WTC11 (cell line): ENCODE measurements around the gene PPP3R1. TPM values are rescaled to one million over a fixed set of nuclear protein-coding genes. Genes with fewer than 3 reads are reported as not detected.

Experiments
- ATAC-seq: fragments of 200-7000 bp; cut with Tn5 transposase; 2 replicates; pipeline ENCODE4 v1.10.0; 2021; ENCODE audit warnings: mild to moderate bottlenecking, moderate library complexity
- CTCF ChIA-PET: fragments of 300-600 bp; sonication (Branson Sonifier 250); formaldehyde crosslinking; loops from one replicate; lab custom pipeline; 2021; ENCODE audit warnings: antibody characterized with exemption; lab: Charles Lee
- POLR2A ChIA-PET: fragments of 350-600 bp; sonication (Branson Sonifier 250); formaldehyde crosslinking; loops from one replicate; lab custom pipeline; 2021; ENCODE audit warnings: antibody characterized with exemption; lab: Charles Lee
- DNase-seq: peaks from one replicate; pipeline ENCODE4 v3.0.0; 2021; ENCODE audit warnings: low spot score
- H3K27ac Mint-ChIP-seq: 2 replicates; pipeline ENCODE4 v1.8.0; 2021; ENCODE audit warnings: mixed read lengths
- H3K27me3 Mint-ChIP-seq: 2 replicates; pipeline ENCODE4 v1.8.0; 2021; ENCODE audit warnings: low read depth, mild to moderate bottlenecking, moderate library complexity, mixed read lengths
- H3K36me3 Mint-ChIP-seq: 2 replicates; pipeline ENCODE4 v1.8.0; 2021; ENCODE audit warnings: mixed read lengths
- H3K4me1 Mint-ChIP-seq: 2 replicates; pipeline ENCODE4 v1.8.0; 2022; ENCODE audit warnings: mixed read lengths
- H3K4me3 Mint-ChIP-seq: 2 replicates; pipeline ENCODE4 v1.8.0; 2021; ENCODE audit warnings: mild to moderate bottlenecking, moderate library complexity, mixed read lengths
- H3K9me3 Mint-ChIP-seq: 2 replicates; pipeline ENCODE4 v1.8.0; 2021; ENCODE audit warnings: mixed read lengths
- FOXJ3 ChIP-seq: sonication (generic); formaldehyde crosslinking; IDR thresholded peaks from 2 replicates; pipeline ENCODE4 v1.9.0; 2021; ENCODE audit warnings: missing genetic modification reagents, mild to moderate bottlenecking, borderline replicate concordance
- FOXP1 ChIP-seq: sonication (generic); formaldehyde crosslinking; IDR thresholded peaks from 2 replicates; pipeline ENCODE4 v1.8.0; 2022; ENCODE audit warnings: missing genetic modification reagents, mild to moderate bottlenecking, moderate library complexity, borderline replicate concordance
- IRF2 ChIP-seq: sonication (generic); formaldehyde crosslinking; IDR thresholded peaks from 2 replicates; pipeline ENCODE4 v1.8.0; 2022; ENCODE audit warnings: low read depth, missing genetic modification reagents, borderline replicate concordance
- KAT7 ChIP-seq: sonication (generic); formaldehyde crosslinking; IDR thresholded peaks from 2 replicates; pipeline ENCODE4 v1.8.1; 2023; ENCODE audit warnings: missing genetic modification reagents, mild to moderate bottlenecking, borderline replicate concordance
- MXD4 ChIP-seq: fragments of 250-450 bp; sonication (Bioruptor Pico); IDR thresholded peaks from 2 replicates; pipeline ENCODE4 v1.8.0; 2021; ENCODE audit warnings: mild to moderate bottlenecking, moderate library complexity, borderline replicate concordance
- NFATC4 ChIP-seq: fragments of 250-450 bp; sonication (Bioruptor Pico); IDR thresholded peaks from 2 replicates; pipeline ENCODE4 v1.9.0; 2021; ENCODE audit warnings: mild to moderate bottlenecking
- NFE2L1 ChIP-seq: sonication (generic); formaldehyde crosslinking; IDR thresholded peaks from 2 replicates; pipeline ENCODE4 v1.8.1; 2023; ENCODE audit warnings: missing genetic modification reagents
- RORB ChIP-seq: fragments of 250-450 bp; sonication (Bioruptor Pico); IDR thresholded peaks from 2 replicates; pipeline ENCODE4 v1.9.0; 2021; ENCODE audit warnings: mild to moderate bottlenecking
- SMAD3 ChIP-seq: sonication (generic); formaldehyde crosslinking; IDR thresholded peaks from 2 replicates; pipeline ENCODE4 v1.8.0; 2022; ENCODE audit warnings: missing genetic modification reagents, mild to moderate bottlenecking, borderline replicate concordance
- TCF7 ChIP-seq: sonication (generic); formaldehyde crosslinking; IDR thresholded peaks from 2 replicates; pipeline ENCODE4 v1.8.0; 2022; ENCODE audit warnings: mild to moderate bottlenecking, low read depth, missing genetic modification reagents, moderate library complexity
- total RNA-seq: library from RNA; stranded (reverse); gene quantifications from 3 replicates; pipeline ENCODE4 v1.2.3, GENCODE V29; 2021
- TF ChIP-seq, protein P1 (sequence below): sonication (generic); formaldehyde crosslinking; IDR thresholded peaks from 2 replicates; pipeline ENCODE4 v1.8.0; 2023; ENCODE audit warnings: missing genetic modification reagents
- TF ChIP-seq, protein P2 (sequence below): sonication (generic); formaldehyde crosslinking; IDR thresholded peaks from 2 replicates; pipeline ENCODE4 v1.8.1; 2022; ENCODE audit warnings: missing genetic modification reagents, borderline replicate concordance
- TF ChIP-seq, protein P3 (sequence below): sonication (generic); formaldehyde crosslinking; IDR thresholded peaks from 2 replicates; pipeline ENCODE4 v1.8.1; 2023; ENCODE audit warnings: mild to moderate bottlenecking, moderate library complexity, missing genetic modification reagents
- TF ChIP-seq, protein P4 (sequence below): sonication (generic); formaldehyde crosslinking; IDR thresholded peaks from 2 replicates; pipeline ENCODE4 v1.8.0; 2022; ENCODE audit warnings: mild to moderate bottlenecking, missing genetic modification reagents
- TF ChIP-seq, protein P5 (sequence below): sonication (generic); formaldehyde crosslinking; IDR thresholded peaks from 2 replicates; pipeline ENCODE4 v1.8.1; 2022; ENCODE audit warnings: mild to moderate bottlenecking, missing genetic modification reagents, moderate library complexity, borderline replicate concordance
- TF ChIP-seq, protein P6 (sequence below): sonication (generic); formaldehyde crosslinking; IDR thresholded peaks from 2 replicates; pipeline ENCODE4 v1.8.1; 2023; ENCODE audit warnings: mild to moderate bottlenecking, missing genetic modification reagents, moderate library complexity
- TF ChIP-seq, protein P7 (sequence below): sonication (generic); formaldehyde crosslinking; conservative IDR thresholded peaks from 2 replicates; pipeline ENCODE4 v1.8.1; 2023; ENCODE audit warnings: mild to moderate bottlenecking, low read depth, missing genetic modification reagents, moderate library complexity
- TF ChIP-seq, protein P8 (sequence below): sonication (generic); formaldehyde crosslinking; IDR thresholded peaks from 2 replicates; pipeline ENCODE4 v1.8.1; 2023; ENCODE audit warnings: mild to moderate bottlenecking, missing genetic modification reagents, borderline replicate concordance
- TF ChIP-seq, protein P9 (sequence below): sonication (generic); formaldehyde crosslinking; IDR thresholded peaks from 2 replicates; pipeline ENCODE4 v1.8.0; 2022; ENCODE audit warnings: mild to moderate bottlenecking, missing genetic modification reagents

PPP3R1 gene
- total RNA-seq, 1 experiment from 2014 or later, result 61.4 TPM

DNA sequence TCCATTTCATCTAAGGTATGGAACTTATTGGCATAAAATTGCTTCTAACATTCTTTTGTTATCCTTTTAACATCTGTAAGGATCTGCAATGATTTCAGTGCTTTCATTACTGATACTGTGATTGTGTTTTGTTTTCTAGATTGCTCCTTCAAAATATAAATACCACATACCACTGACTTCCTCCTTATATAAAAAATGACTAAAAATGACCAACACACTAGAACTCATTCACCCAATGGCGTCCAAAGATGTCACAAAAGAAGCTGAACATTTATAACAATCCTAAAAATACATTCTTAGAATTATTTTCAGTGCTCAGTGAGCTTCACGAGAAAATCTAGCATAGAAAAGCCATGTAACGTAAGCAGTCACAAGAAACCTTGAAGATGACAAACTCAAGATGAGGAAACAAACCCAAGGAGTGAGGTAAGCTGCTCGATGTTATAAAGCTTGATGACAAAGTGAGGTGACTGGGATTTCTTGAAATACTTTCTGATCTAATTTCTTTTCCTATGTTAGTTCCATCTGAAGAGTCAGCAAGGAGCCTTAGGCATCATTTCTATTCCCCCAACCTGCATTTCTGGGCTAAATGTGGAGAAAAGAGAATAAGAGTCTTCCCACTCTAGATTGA is 52.1 kb downstream of the PPP3R1 start:
- DNase-seq, result no peak
- TF ChIP-seq FOXJ3, result no peak
- TF ChIP-seq, protein P1, sequence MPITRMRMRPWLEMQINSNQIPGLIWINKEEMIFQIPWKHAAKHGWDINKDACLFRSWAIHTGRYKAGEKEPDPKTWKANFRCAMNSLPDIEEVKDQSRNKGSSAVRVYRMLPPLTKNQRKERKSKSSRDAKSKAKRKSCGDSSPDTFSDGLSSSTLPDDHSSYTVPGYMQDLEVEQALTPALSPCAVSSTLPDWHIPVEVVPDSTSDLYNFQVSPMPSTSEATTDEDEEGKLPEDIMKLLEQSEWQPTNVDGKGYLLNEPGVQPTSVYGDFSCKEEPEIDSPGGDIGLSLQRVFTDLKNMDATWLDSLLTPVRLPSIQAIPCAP (CRISPR knock-in tag), result no peak
- TF ChIP-seq, protein P2, sequence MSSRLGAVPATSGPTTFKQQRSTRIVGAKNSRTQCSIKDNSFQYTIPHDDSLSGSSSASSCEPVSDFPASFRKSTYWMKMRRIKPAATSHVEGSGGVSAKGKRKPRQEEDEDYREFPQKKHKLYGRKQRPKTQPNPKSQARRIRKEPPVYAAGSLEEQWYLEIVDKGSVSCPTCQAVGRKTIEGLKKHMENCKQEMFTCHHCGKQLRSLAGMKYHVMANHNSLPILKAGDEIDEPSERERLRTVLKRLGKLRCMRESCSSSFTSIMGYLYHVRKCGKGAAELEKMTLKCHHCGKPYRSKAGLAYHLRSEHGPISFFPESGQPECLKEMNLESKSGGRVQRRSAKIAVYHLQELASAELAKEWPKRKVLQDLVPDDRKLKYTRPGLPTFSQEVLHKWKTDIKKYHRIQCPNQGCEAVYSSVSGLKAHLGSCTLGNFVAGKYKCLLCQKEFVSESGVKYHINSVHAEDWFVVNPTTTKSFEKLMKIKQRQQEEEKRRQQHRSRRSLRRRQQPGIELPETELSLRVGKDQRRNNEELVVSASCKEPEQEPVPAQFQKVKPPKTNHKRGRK (CRISPR knock-in tag), result no peak
- no peak for TF ChIP-seq SMAD3 (CRISPR knock-in tag)
- TF ChIP-seq NFATC4 (CRISPR knock-in tag), result no peak
- TF ChIP-seq, protein P3, sequence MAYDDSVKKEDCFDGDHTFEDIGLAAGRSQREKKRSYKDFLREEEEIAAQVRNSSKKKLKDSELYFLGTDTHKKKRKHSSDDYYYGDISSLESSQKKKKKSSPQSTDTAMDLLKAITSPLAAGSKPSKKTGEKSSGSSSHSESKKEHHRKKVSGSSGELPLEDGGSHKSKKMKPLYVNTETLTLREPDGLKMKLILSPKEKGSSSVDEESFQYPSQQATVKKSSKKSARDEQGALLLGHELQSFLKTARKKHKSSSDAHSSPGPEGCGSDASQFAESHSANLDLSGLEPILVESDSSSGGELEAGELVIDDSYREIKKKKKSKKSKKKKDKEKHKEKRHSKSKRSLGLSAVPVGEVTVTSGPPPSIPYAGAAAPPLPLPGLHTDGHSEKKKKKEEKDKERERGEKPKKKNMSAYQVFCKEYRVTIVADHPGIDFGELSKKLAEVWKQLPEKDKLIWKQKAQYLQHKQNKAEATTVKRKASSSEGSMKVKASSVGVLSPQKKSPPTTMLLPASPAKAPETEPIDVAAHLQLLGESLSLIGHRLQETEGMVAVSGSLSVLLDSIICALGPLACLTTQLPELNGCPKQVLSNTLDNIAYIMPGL (CRISPR knock-in tag), result no peak
- TF ChIP-seq TCF7 (CRISPR knock-in tag), result no peak
- TF ChIP-seq, protein P4, sequence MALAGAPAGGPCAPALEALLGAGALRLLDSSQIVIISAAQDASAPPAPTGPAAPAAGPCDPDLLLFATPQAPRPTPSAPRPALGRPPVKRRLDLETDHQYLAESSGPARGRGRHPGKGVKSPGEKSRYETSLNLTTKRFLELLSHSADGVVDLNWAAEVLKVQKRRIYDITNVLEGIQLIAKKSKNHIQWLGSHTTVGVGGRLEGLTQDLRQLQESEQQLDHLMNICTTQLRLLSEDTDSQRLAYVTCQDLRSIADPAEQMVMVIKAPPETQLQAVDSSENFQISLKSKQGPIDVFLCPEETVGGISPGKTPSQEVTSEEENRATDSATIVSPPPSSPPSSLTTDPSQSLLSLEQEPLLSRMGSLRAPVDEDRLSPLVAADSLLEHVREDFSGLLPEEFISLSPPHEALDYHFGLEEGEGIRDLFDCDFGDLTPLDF (CRISPR knock-in tag), result no peak
- no peak for TF ChIP-seq KAT7 (CRISPR knock-in tag)
- TF ChIP-seq, protein P5, sequence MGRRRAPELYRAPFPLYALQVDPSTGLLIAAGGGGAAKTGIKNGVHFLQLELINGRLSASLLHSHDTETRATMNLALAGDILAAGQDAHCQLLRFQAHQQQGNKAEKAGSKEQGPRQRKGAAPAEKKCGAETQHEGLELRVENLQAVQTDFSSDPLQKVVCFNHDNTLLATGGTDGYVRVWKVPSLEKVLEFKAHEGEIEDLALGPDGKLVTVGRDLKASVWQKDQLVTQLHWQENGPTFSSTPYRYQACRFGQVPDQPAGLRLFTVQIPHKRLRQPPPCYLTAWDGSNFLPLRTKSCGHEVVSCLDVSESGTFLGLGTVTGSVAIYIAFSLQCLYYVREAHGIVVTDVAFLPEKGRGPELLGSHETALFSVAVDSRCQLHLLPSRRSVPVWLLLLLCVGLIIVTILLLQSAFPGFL (CRISPR knock-in tag), result no peak
- no peak for TF ChIP-seq FOXP1 (CRISPR knock-in tag)
- no peak for TF ChIP-seq IRF2 (CRISPR knock-in tag)
- TF ChIP-seq, protein P6, sequence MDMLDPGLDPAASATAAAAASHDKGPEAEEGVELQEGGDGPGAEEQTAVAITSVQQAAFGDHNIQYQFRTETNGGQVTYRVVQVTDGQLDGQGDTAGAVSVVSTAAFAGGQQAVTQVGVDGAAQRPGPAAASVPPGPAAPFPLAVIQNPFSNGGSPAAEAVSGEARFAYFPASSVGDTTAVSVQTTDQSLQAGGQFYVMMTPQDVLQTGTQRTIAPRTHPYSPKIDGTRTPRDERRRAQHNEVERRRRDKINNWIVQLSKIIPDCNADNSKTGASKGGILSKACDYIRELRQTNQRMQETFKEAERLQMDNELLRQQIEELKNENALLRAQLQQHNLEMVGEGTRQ (CRISPR knock-in tag), result no peak
- TF ChIP-seq, protein P7, sequence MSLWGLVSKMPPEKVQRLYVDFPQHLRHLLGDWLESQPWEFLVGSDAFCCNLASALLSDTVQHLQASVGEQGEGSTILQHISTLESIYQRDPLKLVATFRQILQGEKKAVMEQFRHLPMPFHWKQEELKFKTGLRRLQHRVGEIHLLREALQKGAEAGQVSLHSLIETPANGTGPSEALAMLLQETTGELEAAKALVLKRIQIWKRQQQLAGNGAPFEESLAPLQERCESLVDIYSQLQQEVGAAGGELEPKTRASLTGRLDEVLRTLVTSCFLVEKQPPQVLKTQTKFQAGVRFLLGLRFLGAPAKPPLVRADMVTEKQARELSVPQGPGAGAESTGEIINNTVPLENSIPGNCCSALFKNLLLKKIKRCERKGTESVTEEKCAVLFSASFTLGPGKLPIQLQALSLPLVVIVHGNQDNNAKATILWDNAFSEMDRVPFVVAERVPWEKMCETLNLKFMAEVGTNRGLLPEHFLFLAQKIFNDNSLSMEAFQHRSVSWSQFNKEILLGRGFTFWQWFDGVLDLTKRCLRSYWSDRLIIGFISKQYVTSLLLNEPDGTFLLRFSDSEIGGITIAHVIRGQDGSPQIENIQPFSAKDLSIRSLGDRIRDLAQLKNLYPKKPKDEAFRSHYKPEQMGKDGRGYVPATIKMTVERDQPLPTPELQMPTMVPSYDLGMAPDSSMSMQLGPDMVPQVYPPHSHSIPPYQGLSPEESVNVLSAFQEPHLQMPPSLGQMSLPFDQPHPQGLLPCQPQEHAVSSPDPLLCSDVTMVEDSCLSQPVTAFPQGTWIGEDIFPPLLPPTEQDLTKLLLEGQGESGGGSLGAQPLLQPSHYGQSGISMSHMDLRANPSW, result no peak
- TF ChIP-seq, protein P8, sequence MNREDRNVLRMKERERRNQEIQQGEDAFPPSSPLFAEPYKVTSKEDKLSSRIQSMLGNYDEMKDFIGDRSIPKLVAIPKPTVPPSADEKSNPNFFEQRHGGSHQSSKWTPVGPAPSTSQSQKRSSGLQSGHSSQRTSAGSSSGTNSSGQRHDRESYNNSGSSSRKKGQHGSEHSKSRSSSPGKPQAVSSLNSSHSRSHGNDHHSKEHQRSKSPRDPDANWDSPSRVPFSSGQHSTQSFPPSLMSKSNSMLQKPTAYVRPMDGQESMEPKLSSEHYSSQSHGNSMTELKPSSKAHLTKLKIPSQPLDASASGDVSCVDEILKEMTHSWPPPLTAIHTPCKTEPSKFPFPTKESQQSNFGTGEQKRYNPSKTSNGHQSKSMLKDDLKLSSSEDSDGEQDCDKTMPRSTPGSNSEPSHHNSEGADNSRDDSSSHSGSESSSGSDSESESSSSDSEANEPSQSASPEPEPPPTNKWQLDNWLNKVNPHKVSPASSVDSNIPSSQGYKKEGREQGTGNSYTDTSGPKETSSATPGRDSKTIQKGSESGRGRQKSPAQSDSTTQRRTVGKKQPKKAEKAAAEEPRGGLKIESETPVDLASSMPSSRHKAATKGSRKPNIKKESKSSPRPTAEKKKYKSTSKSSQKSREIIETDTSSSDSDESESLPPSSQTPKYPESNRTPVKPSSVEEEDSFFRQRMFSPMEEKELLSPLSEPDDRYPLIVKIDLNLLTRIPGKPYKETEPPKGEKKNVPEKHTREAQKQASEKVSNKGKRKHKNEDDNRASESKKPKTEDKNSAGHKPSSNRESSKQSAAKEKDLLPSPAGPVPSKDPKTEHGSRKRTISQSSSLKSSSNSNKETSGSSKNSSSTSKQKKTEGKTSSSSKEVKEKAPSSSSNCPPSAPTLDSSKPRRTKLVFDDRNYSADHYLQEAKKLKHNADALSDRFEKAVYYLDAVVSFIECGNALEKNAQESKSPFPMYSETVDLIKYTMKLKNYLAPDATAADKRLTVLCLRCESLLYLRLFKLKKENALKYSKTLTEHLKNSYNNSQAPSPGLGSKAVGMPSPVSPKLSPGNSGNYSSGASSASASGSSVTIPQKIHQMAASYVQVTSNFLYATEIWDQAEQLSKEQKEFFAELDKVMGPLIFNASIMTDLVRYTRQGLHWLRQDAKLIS (CRISPR knock-in tag), result no peak
- TF ChIP-seq MXD4 (CRISPR knock-in tag), result no peak
- no peak for TF ChIP-seq NFE2L1
- no peak for TF ChIP-seq RORB
- TF ChIP-seq, protein P9, sequence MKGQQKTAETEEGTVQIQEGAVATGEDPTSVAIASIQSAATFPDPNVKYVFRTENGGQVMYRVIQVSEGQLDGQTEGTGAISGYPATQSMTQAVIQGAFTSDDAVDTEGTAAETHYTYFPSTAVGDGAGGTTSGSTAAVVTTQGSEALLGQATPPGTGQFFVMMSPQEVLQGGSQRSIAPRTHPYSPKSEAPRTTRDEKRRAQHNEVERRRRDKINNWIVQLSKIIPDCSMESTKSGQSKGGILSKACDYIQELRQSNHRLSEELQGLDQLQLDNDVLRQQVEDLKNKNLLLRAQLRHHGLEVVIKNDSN (CRISPR knock-in tag), result no peak
- Mint-ChIP-seq H3K4me3 (no peak overlapping the region), H3K9me3 (no peaks in the 10 kb centered on the region), H3K4me1 (peaks cover 11% of the 10 kb centered on the region), H3K27me3 (no peaks in the 10 kb centered on the region), H3K36me3 (no peaks in the 10 kb centered on the region), H3K27ac (no peak overlapping the region)
- ChIA-PET CTCF (interaction anchor here (2.1 kb wide), 1 partner anchor 158 kb away, joined by 4 read pairs; no protein-coding TSS in a partner anchor), POLR2A (no interaction called here)
- no peak for ATAC-seq
